HG03460 (cell line): ENCODE measurements around the gene MZT2A.
"Not testable (repeated sequence)": the region's sequence is repeated elsewhere in the genome, so short reads cannot be mapped to it uniquely, and the experiment has no call there.

Experiments used
- ATAC-seq: cut with Tn5 transposase; IDR thresholded peaks from one replicate; pipeline ENCODE4 v1.9.1; 2021; ENCODE audit not compliant: unreplicated experiment

Gene MZT2A

GRCh38 chr2:131492015-131492417 lies at the start of gene MZT2A:
MZT2A (minus strand) TSS chr2:131492397; CDS start chr2:131492376, 21 bp downstream.
- ATAC-seq, result peak; percentile 8

GRCh38 chr2:131538856-131539255 lies 46.7 kb upstream of the MZT2A start:
- ATAC-seq, result not testable (repeated sequence)

- ATAC-seq, result not testable (repeated sequence)
These were observed 44.6 kb upstream of the MZT2A start for GRCh38 chr2:131536841-131537240.

- not testable (repeated sequence) for ATAC-seq
These were observed 44.0 kb upstream of the MZT2A start for GRCh38 chr2:131535951-131536826.

GRCh38 chr2:131535526-131535925 lies 43.3 kb upstream of the MZT2A start:
- no peak for ATAC-seq

- ATAC-seq, result not testable (repeated sequence)
These were observed 42.8 kb upstream of the MZT2A start for GRCh38 chr2:131534965-131535364.

- ATAC-seq, result not testable (repeated sequence)
These were observed 42.1 kb upstream of the MZT2A start for GRCh38 chr2:131534317-131534672.

GRCh38 chr2:131533609-131534316 lies 41.6 kb upstream of the MZT2A start:
- ATAC-seq, result not testable (repeated sequence)

GRCh38 chr2:131532723-131533608 lies 40.8 kb upstream of the MZT2A start:
- ATAC-seq, result not testable (repeated sequence)

- ATAC-seq, result not testable (repeated sequence)
These were observed 39.5 kb upstream of the MZT2A start for GRCh38 chr2:131531547-131532185.

- not testable (repeated sequence) for ATAC-seq
These were observed 38.6 kb upstream of the MZT2A start for GRCh38 chr2:131530626-131531344.

- ATAC-seq, result not testable (repeated sequence)
These were observed 37.8 kb upstream of the MZT2A start for GRCh38 chr2:131529864-131530445.

- peak; percentile 42 for ATAC-seq
These were observed 37.0 kb upstream of the MZT2A start for GRCh38 chr2:131528981-131529863.

- peak; percentile 89 for ATAC-seq
These were observed 35.2 kb upstream of the MZT2A start, which contains the start of gene CCDC74A for GRCh38 chr2:131527131-131528001. CCDC74A (plus strand) TSS chr2:131527888; CDS start chr2:131527971, 83 bp downstream.

- not testable (repeated sequence) for ATAC-seq
These were observed 33.1 kb upstream of the MZT2A start for GRCh38 chr2:131525256-131525655.

GRCh38 chr2:131521961-131522781 lies 30.0 kb upstream of the MZT2A start:
- ATAC-seq, result no peak
